Measurements from ENCODE around the gene PRKAR1B. TPM values are rescaled to one million over a fixed set of nuclear protein-coding genes. Genes with fewer than 3 reads are reported as not detected.

PRKAR1B gene
- total and polyA plus RNA-seq, 9 donors: 14.3 to 49.0 (median 34.0) TPM

GRCh38 chr7:545470-545869, 181.6 kb downstream of the PRKAR1B start:
- intact Hi-C loops (cut with DNase I): loop anchor here in 1 of 4 donors (10.0 kb wide), 1 partner anchor 749 kb away; no protein-coding TSS in a partner anchor
- TF ChIP-seq EP300 (IDR thresholded peaks at IDR 0.05) (no peak), POLR2A (IDR thresholded peaks at IDR 0.05) (no peak), CTCF (IDR thresholded peaks at IDR 0.05) (no peak)
- Histone ChIP-seq H3K4me1 (ENCODE audit: insufficient read depth) (no peaks in the 10 kb centered on the region), H3K36me3 (no peaks in the 10 kb centered on the region), H3K27me3 (no peaks in the 10 kb centered on the region), H3K27ac (no peak overlapping the region), H3K9me3 (no peaks in the 10 kb centered on the region), H3K4me3 (no peak overlapping the region)
- WGBS, 3 donors: 80 to 91% (median 83%) methylated on average over 16 of the region's 16 CpGs
- DNase-seq: no peak

GRCh38 chr7:544338-545221, 182.5 kb downstream of the PRKAR1B start:
- TF ChIP-seq POLR2A (IDR thresholded peaks at IDR 0.05) (no peak), CTCF (IDR thresholded peaks at IDR 0.05) (no peak), EP300 (IDR thresholded peaks at IDR 0.05) (no peak)
- Histone ChIP-seq H3K36me3 (no peaks in the 10 kb centered on the region), H3K27ac (no peak overlapping the region), H3K4me3 (no peak overlapping the region), H3K27me3 (no peaks in the 10 kb centered on the region), H3K9me3 (no peaks in the 10 kb centered on the region), H3K4me1 (ENCODE audit: insufficient read depth) (no peaks in the 10 kb centered on the region)
- 78 to 88% (median 81%) methylated on average over 18 of the region's 18 CpGs for WGBS, 3 donors
- no peak for DNase-seq
- intact Hi-C loops (cut with DNase I): loop anchor here in 1 of 4 donors (10.0 kb wide), 1 partner anchor 750 kb away; no protein-coding TSS in a partner anchor

- H3K27ac ChIP-seq: no peak overlapping the region
- no peak overlapping the region for H3K4me3 ChIP-seq
- H3K9me3 ChIP-seq: no peaks in the 10 kb centered on the region
- no peaks in the 10 kb centered on the region for H3K36me3 ChIP-seq
- intact Hi-C loops (cut with DNase I): loop anchor here in 1 of 4 donors (10.0 kb wide), 1 partner anchor 751 kb away; no protein-coding TSS in a partner anchor
- TF ChIP-seq CTCF (IDR thresholded peaks at IDR 0.05) (no peak), EP300 (IDR thresholded peaks at IDR 0.05) (no peak), POLR2A (IDR thresholded peaks at IDR 0.05) (no peak)
- DNase-seq: no peak
- no peaks in the 10 kb centered on the region for H3K27me3 ChIP-seq
- H3K4me1 ChIP-seq (ENCODE audit: insufficient read depth): no peaks in the 10 kb centered on the region
- WGBS, 3 donors: 83 to 91% (median 89%) methylated on average over 18 of the region's 18 CpGs
These were observed 183.4 kb downstream of the PRKAR1B start for GRCh38 chr7:543501-544337.

- TF ChIP-seq POLR2A (IDR thresholded peaks at IDR 0.05) (no peak), CTCF (IDR thresholded peaks at IDR 0.05) (no peak), EP300 (IDR thresholded peaks at IDR 0.05) (no peak)
- DNase-seq: no peak
- Histone ChIP-seq H3K4me3 (no peak overlapping the region), H3K27me3 (no peaks in the 10 kb centered on the region), H3K9me3 (no peaks in the 10 kb centered on the region), H3K27ac (no peak overlapping the region), H3K36me3 (no peaks in the 10 kb centered on the region), H3K4me1 (ENCODE audit: insufficient read depth) (peaks cover under 1% of the 10 kb centered on the region)
- intact Hi-C loops (cut with DNase I): loop anchor here in 1 of 4 donors (10.0 kb wide), 1 partner anchor 752 kb away; no protein-coding TSS in a partner anchor
- WGBS, 3 donors: 43 to 65% (median 51%) methylated on average over 24 to 27 of the region's 27 CpGs
These were observed 184.2 kb downstream of the PRKAR1B start for GRCh38 chr7:542713-543500.
